ENCODE data around the gene TPRA1. TPM values are rescaled to one million over a fixed set of nuclear protein-coding genes. Genes with fewer than 3 reads are reported as not detected.

Gene TPRA1
- total and polyA plus RNA-seq, 2 donors (not counting 1 experiment from before 2014, with no cell fraction given), result 17.5 to 47.4 TPM

DNA sequence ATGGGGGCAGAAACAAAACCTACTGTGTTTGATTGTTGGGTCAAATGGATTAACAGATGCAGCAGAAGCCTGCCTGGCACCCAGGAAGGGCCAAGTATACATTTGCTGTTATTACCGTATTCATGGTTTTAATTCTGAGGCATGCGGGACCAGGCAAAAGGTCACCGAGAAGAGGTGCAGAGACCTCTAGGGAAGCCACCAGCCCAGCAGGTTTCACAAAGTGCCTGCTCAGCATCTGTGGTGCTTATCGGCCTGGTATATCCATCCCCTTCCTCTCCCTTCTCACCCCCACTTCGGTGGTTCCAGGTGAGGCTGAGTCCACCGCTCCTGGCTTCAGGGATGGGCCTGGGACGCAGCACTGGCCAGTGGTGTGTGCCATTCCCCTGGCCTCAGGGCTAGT, 13.1 kb downstream of the TPRA1 start:
- Histone ChIP-seq H3K9me3 (ENCODE audit: control insufficient read depth, insufficient read depth, low read depth, low read length) (no peaks in the 10 kb centered on the region), H3K27ac (ENCODE audit: insufficient read depth, low read length) (no peak overlapping the region), H3K27me3 (ENCODE audit: control insufficient read depth, insufficient read depth, low read length) (no peaks in the 10 kb centered on the region), H3K4me3 (replicated peaks in 1 of 4; ENCODE audit: control extremely low read depth in 1 of 4, insufficient read depth in 1 of 4, low read depth in 3 of 4, low read length in 4 of 4) (no peak overlapping the region), H3K36me3 (ENCODE audit: control insufficient read depth, insufficient read depth, low read length) (peaks cover 15% of the 10 kb centered on the region), H3K4me1 (ENCODE audit: control insufficient read depth, extremely low read depth, insufficient read depth, low read length) (peaks cover 4% of the 10 kb centered on the region), H2AFZ (ENCODE audit: low read length) (no peak overlapping the region), H3K9ac (ENCODE audit: insufficient read depth, low read length) (no peak overlapping the region), H3K4me2 (ENCODE audit: extremely low read depth, insufficient read depth, low read length) (no peak overlapping the region), H4K20me1 (ENCODE audit: control insufficient read depth, extremely low read depth, insufficient read depth, low read length) (peaks cover 3% of the 10 kb centered on the region), H3K79me2 (ENCODE audit: control insufficient read depth, insufficient read depth, low read length) (peaks cover 17% of the 10 kb centered on the region)
- TF ChIP-seq, protein P1, sequence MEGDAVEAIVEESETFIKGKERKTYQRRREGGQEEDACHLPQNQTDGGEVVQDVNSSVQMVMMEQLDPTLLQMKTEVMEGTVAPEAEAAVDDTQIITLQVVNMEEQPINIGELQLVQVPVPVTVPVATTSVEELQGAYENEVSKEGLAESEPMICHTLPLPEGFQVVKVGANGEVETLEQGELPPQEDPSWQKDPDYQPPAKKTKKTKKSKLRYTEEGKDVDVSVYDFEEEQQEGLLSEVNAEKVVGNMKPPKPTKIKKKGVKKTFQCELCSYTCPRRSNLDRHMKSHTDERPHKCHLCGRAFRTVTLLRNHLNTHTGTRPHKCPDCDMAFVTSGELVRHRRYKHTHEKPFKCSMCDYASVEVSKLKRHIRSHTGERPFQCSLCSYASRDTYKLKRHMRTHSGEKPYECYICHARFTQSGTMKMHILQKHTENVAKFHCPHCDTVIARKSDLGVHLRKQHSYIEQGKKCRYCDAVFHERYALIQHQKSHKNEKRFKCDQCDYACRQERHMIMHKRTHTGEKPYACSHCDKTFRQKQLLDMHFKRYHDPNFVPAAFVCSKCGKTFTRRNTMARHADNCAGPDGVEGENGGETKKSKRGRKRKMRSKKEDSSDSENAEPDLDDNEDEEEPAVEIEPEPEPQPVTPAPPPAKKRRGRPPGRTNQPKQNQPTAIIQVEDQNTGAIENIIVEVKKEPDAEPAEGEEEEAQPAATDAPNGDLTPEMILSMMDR (conservative IDR thresholded peaks at IDR 0.05 in 1 of 2, IDR thresholded peaks at IDR 0.05 in 1 of 2; ENCODE audit: low read depth in 1 of 2, low read length in 2 of 2), result no peak
- no peak for TF ChIP-seq EZH2 (IDR thresholded peaks at IDR 0.05; ENCODE audit: low read length, missing control alignments)
- DNase-seq (ENCODE audit: low read depth in 2 of 2), result no peak

GRCh38 chr3:127574880-127575878, 15.4 kb downstream of the TPRA1 start:
- Histone ChIP-seq H3K4me2 (ENCODE audit: extremely low read depth, insufficient read depth, low read length) (no peak overlapping the region), H2AFZ (ENCODE audit: low read length) (no peak overlapping the region), H3K36me3 (ENCODE audit: control insufficient read depth, insufficient read depth, low read length) (peaks cover 15% of the 10 kb centered on the region), H3K79me2 (ENCODE audit: control insufficient read depth, insufficient read depth, low read length) (peaks cover 4% of the 10 kb centered on the region), H4K20me1 (ENCODE audit: control insufficient read depth, extremely low read depth, insufficient read depth, low read length) (peaks cover 3% of the 10 kb centered on the region), H3K9ac (ENCODE audit: insufficient read depth, low read length) (no peak overlapping the region), H3K4me3 (replicated peaks in 1 of 4; ENCODE audit: control extremely low read depth in 1 of 4, insufficient read depth in 1 of 4, low read depth in 3 of 4, low read length in 4 of 4) (no peak overlapping the region), H3K27me3 (ENCODE audit: control insufficient read depth, insufficient read depth, low read length) (no peaks in the 10 kb centered on the region), H3K27ac (ENCODE audit: insufficient read depth, low read length) (peak overlapping the region; percentile 57), H3K4me1 (ENCODE audit: control insufficient read depth, extremely low read depth, insufficient read depth, low read length) (peaks cover 4% of the 10 kb centered on the region), H3K9me3 (ENCODE audit: control insufficient read depth, insufficient read depth, low read depth, low read length) (no peaks in the 10 kb centered on the region)
- no peak for TF ChIP-seq EZH2 (IDR thresholded peaks at IDR 0.05; ENCODE audit: low read length, missing control alignments)
- TF ChIP-seq, protein P1 (conservative IDR thresholded peaks at IDR 0.05 in 1 of 2, IDR thresholded peaks at IDR 0.05 in 1 of 2; ENCODE audit: low read depth in 1 of 2, low read length in 2 of 2), result peak; percentile 97 to 99
- peak; percentile 79 to 91 for DNase-seq (ENCODE audit: low read depth in 2 of 2)

GRCh38 chr3:127573912-127574311, 16.6 kb downstream of the TPRA1 start:
- no peak for TF ChIP-seq EZH2 (IDR thresholded peaks at IDR 0.05; ENCODE audit: low read length, missing control alignments)
- TF ChIP-seq, protein P1 (conservative IDR thresholded peaks at IDR 0.05 in 1 of 2, IDR thresholded peaks at IDR 0.05 in 1 of 2; ENCODE audit: low read depth in 1 of 2, low read length in 2 of 2), result no peak
- no peak overlapping the region for H3K27ac ChIP-seq (ENCODE audit: insufficient read depth, low read length)
- no peak overlapping the region for H3K4me3 ChIP-seq (replicated peaks in 1 of 4; ENCODE audit: control extremely low read depth in 1 of 4, insufficient read depth in 1 of 4, low read depth in 3 of 4, low read length in 4 of 4)
- H3K9me3 ChIP-seq (ENCODE audit: control insufficient read depth, insufficient read depth, low read depth, low read length), result no peaks in the 10 kb centered on the region
- H3K4me2 ChIP-seq (ENCODE audit: extremely low read depth, insufficient read depth, low read length), result no peak overlapping the region
- H3K9ac ChIP-seq (ENCODE audit: insufficient read depth, low read length), result no peak overlapping the region
- H3K36me3 ChIP-seq (ENCODE audit: control insufficient read depth, insufficient read depth, low read length), result peaks cover 10% of the 10 kb centered on the region
- no peaks in the 10 kb centered on the region for H3K27me3 ChIP-seq (ENCODE audit: control insufficient read depth, insufficient read depth, low read length)
- H2AFZ ChIP-seq (ENCODE audit: low read length), result no peak overlapping the region
- DNase-seq (ENCODE audit: low read depth in 2 of 2), result no peak
- peaks cover 2% of the 10 kb centered on the region for H3K79me2 ChIP-seq (ENCODE audit: control insufficient read depth, insufficient read depth, low read length)
- H3K4me1 ChIP-seq (ENCODE audit: control insufficient read depth, extremely low read depth, insufficient read depth, low read length), result peaks cover 4% of the 10 kb centered on the region
- peaks cover 3% of the 10 kb centered on the region for H4K20me1 ChIP-seq (ENCODE audit: control insufficient read depth, extremely low read depth, insufficient read depth, low read length)
